Common myeloid progenitor, CD34-positive (primary cell): Measurements from ENCODE around the gene SMIM30.
A peak's percentile ranks its signal among the peaks of the same experiment; 100 is the strongest.

Source experiments
- CTCF ChIA-PET: fragments of 350-600 bp; sonication (Branson Sonifier 250); formaldehyde crosslinking; loops from one replicate; lab custom pipeline; 2021; ENCODE audit warnings: antibody characterized with exemption; lab: Charles Lee
- POLR2A ChIA-PET: fragments of 350-600 bp; sonication (Branson Sonifier 250); formaldehyde crosslinking; loops from one replicate; lab custom pipeline; 2021; ENCODE audit warnings: antibody characterized with exemption; lab: Charles Lee
- DNase-seq, 3 donors: peaks; one replicate each; pipeline versions ENCODE4 v3.0.0 to v3.0.0-alpha.2; 2013
- H3K27ac ChIP-seq, 2 experiments: 1 replicate in 1 of 2; 2 replicates in 1 of 2; pipeline ENCODE4 v1.7.0; 2013; ENCODE audit warnings: inconsistent platforms in 2 of 2, low read length in 2 of 2, mild to moderate bottlenecking in 2 of 2, low read depth in 1 of 2, moderate library complexity in 1 of 2; ENCODE audit not compliant: severe bottlenecking in 2 of 2, insufficient read depth in 1 of 2, poor library complexity in 1 of 2
- H3K27me3 ChIP-seq, 5 experiments: replicated peaks in 2 of 5; 1 replicate in 3 of 5; 2 replicates in 2 of 5; pipeline versions ENCODE4 v1.6.1 to v1.7.0; 2013; ENCODE audit warnings: low read length in 4 of 5, mild to moderate bottlenecking in 2 of 5, moderate library complexity in 2 of 5, inconsistent platforms in 1 of 5; ENCODE audit not compliant: insufficient read depth in 5 of 5, control insufficient read depth in 4 of 5
- H3K36me3 ChIP-seq, 4 experiments: 1 replicate in 2 of 4; 2 replicates in 2 of 4; pipeline versions ENCODE4 v1.6.1 to v1.7.0; 2013; ENCODE audit warnings: low read length in 3 of 4, control low read depth in 1 of 4, mild to moderate bottlenecking in 1 of 4; ENCODE audit not compliant: control insufficient read depth in 4 of 4, insufficient read depth in 4 of 4
- H3K4me1 ChIP-seq, 4 experiments: 1 replicate in 3 of 4; 2 replicates in 1 of 4; pipeline versions ENCODE4 v1.6.1 to v1.7.1; 2013; ENCODE audit warnings: low read length in 3 of 4, mild to moderate bottlenecking in 3 of 4, control low read depth in 1 of 4, inconsistent platforms in 1 of 4, moderate library complexity in 1 of 4; ENCODE audit not compliant: control insufficient read depth in 4 of 4, insufficient read depth in 4 of 4; ENCODE audit errors: control extremely low read depth in 1 of 4
- H3K4me3 ChIP-seq, 7 experiments: 1 replicate in 4 of 7; 2 replicates in 3 of 7; pipeline versions ENCODE4 v1.5.1 to v1.7.0; 2013; ENCODE audit warnings: mild to moderate bottlenecking in 7 of 7, low read length in 6 of 7, moderate library complexity in 6 of 7, inconsistent platforms in 2 of 7, low read depth in 2 of 7, control low read depth in 1 of 7; ENCODE audit not compliant: insufficient read depth in 4 of 7, control insufficient read depth in 1 of 7; ENCODE audit errors: extremely low read depth in 1 of 7
- H3K9me3 ChIP-seq, 5 experiments: 1 replicate in 4 of 5; 2 replicates in 1 of 5; pipeline versions ENCODE4 v1.6.1 to v1.7.1; 2013; ENCODE audit warnings: low read length in 4 of 5, mild to moderate bottlenecking in 2 of 5, inconsistent platforms in 1 of 5, low read depth in 1 of 5, moderate library complexity in 1 of 5; ENCODE audit not compliant: control insufficient read depth in 4 of 5, insufficient read depth in 2 of 5; ENCODE audit errors: control extremely low read depth in 1 of 5
- WGBS: methylation state at CpG from one replicate; pipeline ENCODE4 v1.1.5; 2013; ENCODE audit not compliant: insufficient coverage; 5-methylcytosine and 5-hydroxymethylcytosine counted together

SMIM30 gene

GRCh38 chr7:113109718-113110117 is 8.6 kb downstream of the SMIM30 start:
- no peak for DNase-seq
- ChIA-PET POLR2A (no interaction called here), CTCF (interaction anchor here (1.1 to 1.8 kb wide), 2 partner anchors 10 to 16 kb away, joined by 3 to 4 read pairs; no protein-coding TSS in a partner anchor)
- WGBS, result 60% methylated on average over 1 of the region's 1 CpG
- Histone ChIP-seq H3K27me3 (no peaks in the 10 kb centered on the region), H3K36me3 (peaks cover 0 to 3% (median 1%) of the 10 kb centered on the region in 4 experiments), H3K27ac (no peak overlapping the region), H3K4me1 (peaks cover 0 to 4% (median 0%) of the 10 kb centered on the region in 4 experiments), H3K9me3 (no peaks in the 10 kb centered on the region), H3K4me3 (no peak overlapping the region)

- no peaks in the 10 kb centered on the region for H3K9me3 ChIP-seq
- no peaks in the 10 kb centered on the region for H3K4me1 ChIP-seq
- no peak overlapping the region for H3K4me3 ChIP-seq
- H3K27me3 ChIP-seq, result no peaks in the 10 kb centered on the region
- ChIA-PET CTCF (interaction anchor here (0.7 to 0.9 kb wide), 3 partner anchors 9 to 287 kb away, joined by 3 to 4 read pairs (median 3); no protein-coding TSS in a partner anchor), POLR2A (no interaction called here)
- peak in 2 of 3 donors; percentile 33 to 35 for DNase-seq
- no peaks in the 10 kb centered on the region for H3K36me3 ChIP-seq
- no peak overlapping the region for H3K27ac ChIP-seq
- WGBS, result 86% methylated on average over 1 of the region's 5 CpGs
These were observed 18.2 kb downstream of the SMIM30 start for GRCh38 chr7:113100121-113100603.

GRCh38 chr7:113099284-113099919 is 19.0 kb downstream of the SMIM30 start:
- Histone ChIP-seq H3K4me1 (no peaks in the 10 kb centered on the region), H3K4me3 (no peak overlapping the region), H3K36me3 (no peaks in the 10 kb centered on the region), H3K9me3 (no peaks in the 10 kb centered on the region), H3K27ac (no peak overlapping the region), H3K27me3 (no peaks in the 10 kb centered on the region)
- DNase-seq, result no peak
- CTCF ChIA-PET, result interaction anchor here (0.8 kb wide), 1 partner anchor 10 kb away, joined by 4 read pairs; no protein-coding TSS in a partner anchor
- no CpG with 5 or more reads among the region's 3 CpGs for WGBS
- POLR2A ChIA-PET, result no interaction called here

DNA sequence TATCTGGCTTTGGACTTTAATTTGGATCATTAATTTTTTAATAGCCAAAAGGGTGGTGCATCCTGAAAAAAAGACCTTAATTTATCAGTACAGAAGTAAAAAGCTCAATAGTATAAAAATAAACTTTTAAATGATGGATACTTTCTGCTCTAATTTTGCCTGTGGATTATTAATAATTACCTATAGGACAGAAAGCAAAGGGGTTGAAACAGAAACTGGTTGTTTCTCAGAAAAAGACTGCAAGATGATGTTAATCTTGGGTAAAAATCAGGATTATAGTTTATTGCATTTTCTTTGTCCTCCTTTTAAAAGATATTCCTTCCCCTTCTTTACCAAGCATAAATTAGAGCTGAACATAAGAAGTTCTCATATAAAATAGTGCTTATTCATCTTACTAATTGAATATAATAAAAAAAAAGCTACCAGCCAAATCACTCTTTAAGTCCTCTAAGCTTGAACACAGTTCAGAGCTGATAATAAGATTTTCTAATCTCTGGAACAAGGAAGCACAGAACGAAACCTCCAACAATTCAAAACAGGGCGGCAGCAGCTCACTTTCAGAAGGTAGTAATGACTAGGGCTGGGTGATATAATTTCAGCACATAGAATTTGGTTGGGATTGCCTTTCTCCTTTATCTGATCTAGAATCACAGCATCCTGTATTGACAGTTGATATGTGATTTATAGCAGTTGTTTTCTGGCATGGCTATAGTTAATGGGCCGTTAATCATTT is 23.7 kb downstream of the SMIM30 start:
- no peak overlapping the region for H3K27ac ChIP-seq
- CTCF ChIA-PET, result interaction anchor here (0.6 to 1.3 kb wide), 2 partner anchors 16 to 1278 kb away, joined by 3 to 4 read pairs; no protein-coding TSS in a partner anchor
- DNase-seq, result no peak
- H3K27me3 ChIP-seq, result no peaks in the 10 kb centered on the region
- POLR2A ChIA-PET, result no interaction called here
- no peaks in the 10 kb centered on the region for H3K36me3 ChIP-seq
- no peaks in the 10 kb centered on the region for H3K4me1 ChIP-seq
- peaks cover 0 to 3% (median 0%) of the 10 kb centered on the region in 5 experiments for H3K9me3 ChIP-seq
- H3K4me3 ChIP-seq, result no peak overlapping the region
- no CpG with 5 or more reads among the region's 3 CpGs for WGBS

GRCh38 chr7:113093561-113093960 is 24.8 kb downstream of the SMIM30 start:
- H3K4me3 ChIP-seq, result no peak overlapping the region
- H3K27me3 ChIP-seq, result no peaks in the 10 kb centered on the region
- peak in 1 of 3 donors; percentile 14 for DNase-seq
- WGBS, result no CpG with 5 or more reads among the region's 1 CpG
- CTCF ChIA-PET, result no interaction called here
- POLR2A ChIA-PET, result no interaction called here
- no peaks in the 10 kb centered on the region for H3K36me3 ChIP-seq
- peaks cover 0 to 3% (median 0%) of the 10 kb centered on the region in 5 experiments for H3K9me3 ChIP-seq
- no peaks in the 10 kb centered on the region for H3K4me1 ChIP-seq
- H3K27ac ChIP-seq, result no peak overlapping the region

- CTCF ChIA-PET, result no interaction called here
These were observed 25.6 kb downstream of the SMIM30 start for GRCh38 chr7:113092762-113093161.

More at GRCh38 chr7:113092762-113093161, 25.6 kb downstream of the SMIM30 start:
- POLR2A ChIA-PET, result no interaction called here
- peaks cover 0 to 2% (median 0%) of the 10 kb centered on the region in 5 experiments for H3K27me3 ChIP-seq
- no peaks in the 10 kb centered on the region for H3K4me1 ChIP-seq
- no peaks in the 10 kb centered on the region for H3K36me3 ChIP-seq
- peaks cover 0 to 3% (median 0%) of the 10 kb centered on the region in 5 experiments for H3K9me3 ChIP-seq
- DNase-seq, result no peak
- no peak overlapping the region for H3K4me3 ChIP-seq
- WGBS, result 100% methylated on average over 1 of the region's 1 CpG
- H3K27ac ChIP-seq, result no peak overlapping the region
